GM20431 (cell line): ENCODE results near the gene DNAI4.
"Not testable (repeated sequence)": the region's sequence is repeated elsewhere in the genome, so short reads cannot be mapped to it uniquely, and the experiment has no call there.

Source experiments
- in situ Hi-C: fragments of 300-500 bp; cut with MseI, MboI; formaldehyde crosslinking; loops from one replicate; pipeline ENCODE4 v1.15.0; 2020; ENCODE audit warnings: low sequenced_read_pairs; ENCODE audit not compliant: unreplicated experiment

Gene DNAI4

DNA sequence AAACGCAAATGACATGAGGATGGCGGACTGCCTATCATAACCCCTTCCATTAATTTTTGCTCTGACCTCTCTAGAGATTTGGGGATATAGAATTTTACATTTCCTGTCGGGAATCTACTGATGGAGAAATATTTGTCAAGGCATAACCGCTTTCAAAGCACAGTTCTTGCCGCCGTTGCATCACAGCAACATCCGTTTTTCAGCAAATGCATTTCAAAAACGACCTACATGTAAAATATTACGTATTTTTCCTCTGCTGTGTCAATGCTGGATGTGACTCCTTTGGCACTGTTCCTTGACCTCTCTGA, 5.0 kb upstream of the DNAI4 start:
- in situ Hi-C loops = no loop called here

DNA sequence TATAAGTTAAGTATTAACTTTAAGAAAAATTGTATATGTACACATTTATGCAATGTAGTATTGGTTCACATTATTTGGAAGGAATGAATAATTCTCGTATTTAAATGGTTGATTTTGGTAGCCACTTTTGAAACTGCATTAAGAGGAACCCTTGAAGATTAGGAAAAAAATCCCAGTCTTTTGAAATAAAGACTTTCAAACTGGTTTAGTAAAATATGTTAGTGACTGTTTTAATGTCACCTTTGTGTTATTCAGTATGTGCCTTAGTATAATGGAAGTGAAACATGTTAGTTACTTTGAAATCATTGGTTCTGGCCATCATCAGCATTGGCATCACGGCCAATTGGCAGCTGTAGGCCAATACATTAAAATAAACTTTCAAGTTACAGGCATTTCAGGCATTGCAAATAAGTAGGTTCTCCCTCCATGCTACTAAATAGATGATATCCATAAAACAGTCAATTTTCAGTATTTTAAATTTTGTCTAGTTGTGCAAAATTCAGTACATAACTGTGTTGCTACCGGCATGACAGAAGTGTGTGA, 4.6 kb upstream of the DNAI4 start:
- in situ Hi-C loops = no loop called here

DNA sequence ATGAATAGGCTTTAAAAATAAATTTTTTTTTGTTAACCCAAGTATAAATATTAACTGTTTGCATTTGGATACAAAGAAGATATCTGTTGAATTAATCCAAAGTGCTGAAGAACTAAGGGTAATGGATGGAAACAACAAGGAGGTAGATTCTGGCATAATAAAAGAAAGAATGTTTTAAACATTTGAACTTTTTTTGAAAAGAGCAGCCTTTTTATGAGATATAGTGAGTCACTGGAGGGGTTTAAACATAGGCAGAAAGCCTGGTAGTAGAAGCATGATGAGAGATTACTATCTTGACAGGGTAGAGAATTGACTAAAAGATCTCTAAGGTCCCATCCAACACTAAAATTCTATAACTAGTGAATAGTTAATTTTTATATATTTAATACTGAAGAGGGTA, 2.9 kb upstream of the DNAI4 start:
- in situ Hi-C loops = no loop called here

DNA sequence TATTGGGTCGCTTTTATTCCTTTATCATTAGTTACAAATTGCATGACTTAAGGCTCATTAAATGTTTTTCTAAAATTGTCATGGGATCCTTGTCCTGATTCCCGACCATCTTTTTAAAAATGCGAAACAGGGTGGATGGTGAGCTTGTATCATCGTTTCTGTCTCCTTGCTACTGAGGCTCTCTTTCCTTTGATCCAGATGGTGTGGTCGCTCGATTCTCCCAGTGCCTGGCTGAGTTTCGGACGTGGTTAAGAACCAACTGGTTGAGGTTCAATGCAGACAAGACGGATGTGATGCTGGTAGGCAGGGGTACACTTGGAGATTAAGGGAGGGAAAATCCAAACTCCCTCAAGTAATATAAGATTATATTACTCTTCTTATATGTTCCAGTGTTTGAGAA, 1.3 kb upstream of the DNAI4 start:
- in situ Hi-C loops = no loop called here

DNA sequence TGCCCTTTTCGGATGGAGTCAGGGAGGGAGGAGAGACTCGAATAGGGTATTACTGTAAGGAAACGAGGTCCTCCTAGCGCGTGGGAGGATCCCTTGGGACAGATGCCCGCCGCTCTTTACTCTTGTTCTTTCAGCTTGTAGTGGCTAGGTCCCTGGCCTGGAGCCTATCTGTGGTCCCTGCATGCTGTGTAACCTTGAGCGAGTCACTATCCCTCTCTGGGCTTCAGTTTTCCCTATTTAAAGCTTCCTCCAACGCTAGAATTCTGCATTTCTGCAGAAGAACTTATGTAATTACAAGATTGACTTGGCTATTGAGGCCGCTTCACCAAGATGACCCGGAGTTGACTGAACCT, 878 bp upstream of the DNAI4 start:
- in situ Hi-C loops = no loop called here

DNA sequence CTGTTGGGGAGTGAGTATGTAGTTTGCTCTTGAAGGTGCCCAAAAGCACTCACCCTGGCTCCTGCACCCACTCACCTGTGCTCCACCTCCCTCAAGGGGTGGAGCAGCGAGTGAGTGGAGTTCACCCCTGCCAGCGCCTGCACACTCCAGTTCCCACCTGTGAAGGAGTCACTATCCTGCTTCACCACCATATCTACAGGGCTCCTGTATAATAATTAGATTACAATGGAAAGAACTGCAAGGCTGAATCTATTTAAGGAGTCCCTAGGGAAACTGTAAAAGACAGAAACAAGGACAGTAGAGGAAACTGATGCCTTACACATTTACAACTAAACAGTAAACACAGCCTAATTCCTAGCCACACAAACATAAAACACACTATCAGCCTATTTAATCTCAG, 4.1 kb downstream of the DNAI4 start:
- in situ Hi-C loops = no loop called here

DNA sequence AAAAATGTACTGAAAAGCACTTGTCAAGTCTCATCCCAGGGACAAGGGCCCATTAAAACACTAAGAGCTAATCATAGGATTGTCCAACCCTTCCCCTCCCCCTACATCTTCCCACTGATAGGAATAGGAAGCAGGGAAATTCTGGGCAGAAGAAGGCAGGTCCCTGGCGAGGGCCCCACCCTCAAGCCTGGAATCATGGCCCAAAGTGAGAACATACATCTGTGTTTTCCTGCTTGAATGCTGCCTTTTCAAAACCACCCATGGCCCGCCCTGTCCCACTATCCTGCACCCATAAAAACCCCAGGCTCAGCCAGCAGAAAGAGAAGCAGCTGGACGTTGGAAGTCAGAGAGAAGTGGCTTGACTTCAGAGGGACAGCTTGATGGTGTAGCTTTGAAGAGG, 4.8 kb downstream of the DNAI4 start:
- in situ Hi-C loops = no loop called here

DNA sequence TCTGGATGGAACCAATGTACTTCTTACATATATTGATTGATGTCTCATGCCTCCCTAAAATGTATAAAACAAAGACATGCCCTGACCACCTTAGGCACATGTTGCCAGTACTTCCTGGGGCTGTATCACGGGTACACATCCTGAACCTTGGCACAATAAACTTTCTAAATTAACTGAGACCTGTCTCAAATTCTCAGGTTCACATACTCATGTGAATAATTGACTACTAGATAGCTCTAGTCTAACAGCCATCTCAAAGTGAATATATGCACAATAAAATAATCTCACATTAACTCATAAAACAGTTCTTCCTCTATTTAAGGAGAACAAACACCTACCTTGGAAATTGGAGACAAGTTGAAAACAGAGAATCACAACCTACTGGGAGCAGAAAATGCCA, 5.6 kb downstream of the DNAI4 start:
- in situ Hi-C loops = no loop called here

DNA sequence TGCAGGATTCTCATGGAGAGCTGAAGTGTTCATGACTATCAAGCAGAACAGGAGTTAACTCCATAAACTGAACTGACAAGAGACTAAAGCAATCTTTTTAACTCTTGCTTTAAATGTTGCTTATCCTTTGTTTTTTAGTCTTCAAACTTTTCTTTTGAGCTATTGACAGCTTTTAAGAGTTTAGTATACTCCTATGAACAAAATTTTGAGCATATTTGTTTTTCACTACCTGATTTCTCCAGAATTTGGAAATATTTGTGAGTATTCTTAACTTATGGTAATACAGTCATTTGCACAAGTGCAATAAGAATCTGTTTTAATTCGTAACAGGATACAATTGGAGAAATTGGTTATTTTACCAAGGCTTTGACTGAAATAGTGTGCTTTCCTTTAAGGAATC, 7.2 kb downstream of the DNAI4 start:
- in situ Hi-C loops = no loop called here

DNA sequence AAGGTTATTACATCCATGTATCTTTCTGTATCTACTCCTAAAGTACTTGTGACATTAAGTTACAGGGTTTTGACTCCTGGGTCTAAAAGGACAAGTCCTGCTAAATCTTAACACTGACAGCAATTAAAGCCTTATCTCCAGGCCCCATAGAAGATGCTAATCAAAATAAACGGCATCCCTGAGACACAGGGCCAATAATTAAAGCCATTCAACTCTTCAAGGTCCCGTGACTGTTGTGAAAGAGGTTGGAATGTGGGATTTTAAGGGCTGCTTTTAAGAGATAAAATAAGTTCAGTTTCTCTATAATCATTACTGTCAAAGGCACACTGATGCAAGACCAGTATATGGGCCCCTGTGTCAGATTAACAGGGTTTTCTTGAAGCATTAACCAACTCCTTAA, 8.3 kb downstream of the DNAI4 start:
- in situ Hi-C loops = no loop called here

DNA sequence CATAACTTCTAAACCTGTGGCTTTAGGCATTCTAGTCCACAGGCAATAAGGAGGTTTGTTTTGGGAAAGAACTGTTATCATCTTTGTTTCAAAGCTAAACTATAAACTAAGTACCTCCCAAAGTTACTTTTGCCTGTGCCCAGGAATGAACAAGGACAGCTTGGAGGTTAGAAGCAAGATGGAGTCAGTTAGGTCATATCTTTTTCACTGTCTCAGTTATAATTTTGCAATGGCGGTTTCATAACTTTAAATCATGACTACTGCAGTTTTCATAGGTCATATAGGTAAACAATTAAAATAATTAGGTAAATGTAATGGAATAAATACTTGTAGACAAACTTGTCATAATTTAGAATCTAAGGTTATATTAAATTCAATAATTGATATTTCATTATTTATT, 9.5 kb downstream of the DNAI4 start:
- in situ Hi-C loops = not testable (repeated sequence)

DNA sequence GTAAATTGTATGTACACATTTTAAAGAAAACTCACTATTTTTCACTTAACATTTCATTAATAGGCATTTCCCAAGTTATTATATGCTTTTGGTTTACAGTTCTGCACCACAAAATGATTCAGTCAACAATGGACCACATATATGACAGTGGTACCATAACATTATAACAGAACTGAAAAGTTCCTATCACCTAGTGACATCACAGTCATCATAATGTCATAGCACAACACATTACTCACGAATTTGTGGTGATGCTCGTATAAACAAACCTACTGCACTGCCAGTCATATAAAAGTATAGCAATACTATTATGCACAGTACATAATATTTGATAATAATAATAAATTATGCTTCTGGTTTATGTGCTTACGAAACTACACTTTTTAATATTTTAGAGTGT, 30.9 kb downstream of the DNAI4 start:
- in situ Hi-C loops = no loop called here

DNA sequence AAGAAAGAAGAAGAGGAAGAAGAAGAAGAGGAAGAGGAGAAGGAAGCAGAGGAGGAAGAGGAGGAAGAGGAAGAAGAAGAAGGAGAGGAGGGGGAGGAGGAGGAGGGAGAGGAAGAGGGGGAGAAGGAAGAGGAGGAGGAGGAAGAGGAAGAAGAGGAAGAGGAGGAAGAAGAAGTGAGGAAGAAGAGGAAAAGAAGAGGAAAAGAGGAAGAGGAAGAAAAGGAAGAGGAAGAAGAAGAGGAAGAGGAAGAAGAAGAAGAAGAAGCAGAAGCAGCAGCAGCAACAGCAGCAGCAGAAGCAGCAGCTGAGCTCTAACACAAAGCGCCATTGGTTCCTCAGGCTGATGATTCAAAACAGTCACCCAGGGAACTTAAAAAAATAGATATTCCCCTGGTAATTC, 34.0 kb downstream of the DNAI4 start:
- in situ Hi-C loops = no loop called here

DNA sequence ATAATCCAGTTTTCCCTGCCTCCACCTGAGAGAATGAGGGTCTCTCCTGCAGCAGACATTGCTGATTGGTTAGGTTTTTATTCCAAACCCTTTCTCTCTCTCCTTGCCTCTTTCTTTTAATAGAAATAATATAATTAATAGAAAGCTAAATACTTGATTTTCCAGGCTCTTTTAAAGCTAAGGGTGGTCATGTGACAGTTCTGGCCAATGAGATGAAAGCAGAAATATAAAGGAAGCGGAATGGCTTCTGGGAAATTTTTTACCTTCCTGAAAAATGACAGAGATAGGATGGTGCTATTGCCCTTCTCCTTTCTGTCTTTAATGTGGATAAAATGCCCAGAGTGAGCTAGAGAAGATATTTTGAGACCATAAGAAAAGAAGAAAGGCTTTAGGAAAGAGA, 35.6 kb downstream of the DNAI4 start:
- in situ Hi-C loops = no loop called here

DNA sequence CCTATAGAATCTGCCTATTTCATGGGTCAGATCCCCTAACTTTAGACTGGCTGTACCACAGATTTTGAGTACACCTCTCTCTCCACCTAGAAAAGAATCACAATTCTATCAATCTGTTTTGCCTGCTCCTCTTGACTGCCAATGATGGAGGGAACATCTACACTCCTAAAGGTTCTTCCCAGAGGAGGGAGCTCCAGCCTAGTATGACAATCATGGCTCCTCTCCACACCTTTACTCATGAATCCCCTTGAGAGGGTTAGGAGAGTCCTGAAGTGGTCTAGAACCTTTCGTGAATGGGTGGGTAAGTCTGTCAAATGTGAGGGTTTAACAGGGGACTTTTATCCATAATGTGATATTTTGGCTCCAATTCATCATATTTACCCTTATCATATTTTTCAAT, 48.0 kb downstream of the DNAI4 start:
- in situ Hi-C loops = no loop called here

DNA sequence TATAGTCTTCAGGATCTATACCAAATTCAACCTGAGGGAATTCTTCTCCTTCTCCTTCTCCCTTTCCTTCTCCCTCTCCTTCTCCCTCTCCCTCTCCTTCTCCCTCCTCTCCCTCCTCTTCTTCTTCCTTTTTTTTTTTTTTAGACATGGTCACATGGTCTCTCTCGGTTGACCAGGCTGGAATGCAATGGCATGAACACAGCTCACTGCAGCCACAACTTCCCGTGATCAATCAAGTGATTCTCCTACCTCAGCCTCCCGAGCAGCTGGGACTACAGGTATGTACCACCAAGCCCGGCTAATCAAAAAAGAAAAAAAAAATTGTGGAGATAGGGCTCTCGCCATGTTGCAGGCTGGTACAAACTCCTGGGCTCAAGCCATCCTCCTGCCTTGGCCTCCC, 51.5 kb downstream of the DNAI4 start:
- in situ Hi-C loops = no loop called here

DNA sequence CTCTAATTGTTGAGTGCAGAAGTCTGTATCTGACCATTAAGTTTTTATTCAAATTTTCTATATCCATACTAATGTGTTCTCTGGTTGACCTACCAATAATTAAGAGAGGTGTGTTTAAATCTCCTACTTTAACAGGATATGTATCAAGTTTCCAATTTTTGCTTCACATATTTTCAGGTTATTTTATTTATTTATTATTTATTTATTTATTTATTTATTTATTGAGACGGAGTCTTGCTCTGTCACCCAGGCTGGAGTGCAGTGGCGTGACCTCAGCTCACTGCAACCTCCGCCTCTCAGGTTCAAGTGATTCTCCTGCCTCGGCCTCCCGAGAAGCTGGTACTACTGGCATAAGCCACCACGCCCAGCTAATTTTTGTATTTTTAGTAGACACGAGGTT, 52.6 kb downstream of the DNAI4 start:
- in situ Hi-C loops = not testable (repeated sequence)

DNA sequence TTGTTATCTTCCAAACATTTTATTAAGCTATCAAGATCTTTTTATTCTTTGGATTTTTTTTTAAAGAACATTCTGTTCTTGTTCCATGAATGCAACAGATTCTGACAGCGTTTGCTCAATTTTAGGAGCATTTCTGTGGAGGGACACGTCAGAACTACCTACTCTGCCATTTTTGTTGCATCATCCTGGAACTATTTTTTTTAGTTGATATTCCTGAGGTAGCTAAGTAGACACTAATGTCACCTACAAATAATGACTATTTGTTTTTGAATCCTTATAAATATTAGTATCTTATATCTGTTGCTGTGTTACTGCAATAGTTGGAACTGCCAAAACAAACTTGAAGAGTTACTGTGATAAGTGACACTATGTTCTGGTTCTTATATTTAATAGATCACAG, 57.2 kb downstream of the DNAI4 start:
- in situ Hi-C loops = no loop called here

DNA sequence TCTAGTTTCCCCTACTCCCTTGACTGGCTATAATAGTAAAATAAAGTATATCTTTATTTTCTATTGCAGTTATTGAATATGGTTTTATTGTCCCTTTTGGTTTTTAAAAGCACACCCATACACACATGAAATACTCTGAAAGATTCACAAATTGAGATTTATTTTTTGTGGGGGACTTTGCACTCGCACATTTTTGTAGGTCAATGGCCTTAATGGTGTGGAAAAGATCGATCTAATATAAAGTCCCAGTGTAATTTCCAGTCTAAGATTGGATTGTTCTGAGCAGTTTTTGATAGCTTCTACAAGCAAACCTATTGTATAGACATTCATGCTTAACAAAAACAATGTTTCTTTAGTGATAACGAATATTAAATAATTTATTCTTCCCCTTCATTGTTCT, 64.1 kb downstream of the DNAI4 start:
- in situ Hi-C loops = no loop called here

DNA sequence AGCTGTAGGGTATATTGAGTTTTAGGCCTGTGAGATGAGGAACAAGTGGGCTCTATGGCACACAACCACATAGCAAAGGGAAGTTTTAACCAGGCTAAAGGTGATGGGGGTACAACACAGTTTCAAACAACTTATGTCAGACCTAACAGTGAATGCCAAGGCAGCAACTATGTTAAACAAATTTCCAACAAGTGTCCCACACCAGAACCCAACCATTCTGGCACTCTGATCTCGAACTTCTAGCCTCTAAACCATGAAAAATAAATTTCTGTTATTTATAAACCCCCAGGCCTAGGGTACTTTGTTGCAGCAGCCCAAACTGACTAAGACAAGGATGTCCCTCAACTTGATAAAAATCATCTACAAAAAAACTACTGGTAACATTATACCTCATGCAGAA, 71.3 kb downstream of the DNAI4 start:
- in situ Hi-C loops = no loop called here

DNA sequence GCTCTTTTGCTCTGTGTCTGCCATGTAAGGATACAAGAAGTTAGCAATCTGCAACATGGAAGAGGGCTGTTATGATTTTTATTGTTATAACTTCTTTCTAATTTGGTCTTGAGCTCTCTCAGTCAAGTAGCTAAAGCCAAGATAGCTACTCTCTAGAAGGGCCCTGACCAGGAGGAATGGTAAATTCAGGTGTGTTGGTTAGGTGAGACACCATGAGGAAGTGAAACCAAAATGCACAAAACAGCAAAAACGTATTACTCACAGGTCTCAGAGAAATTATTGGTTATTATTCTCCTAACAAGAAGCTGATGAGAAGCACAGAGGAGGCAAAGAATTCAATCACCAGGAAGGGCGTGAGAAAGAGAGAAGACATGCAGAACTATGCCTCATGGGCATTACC, 71.8 kb downstream of the DNAI4 start:
- in situ Hi-C loops = no loop called here

DNA sequence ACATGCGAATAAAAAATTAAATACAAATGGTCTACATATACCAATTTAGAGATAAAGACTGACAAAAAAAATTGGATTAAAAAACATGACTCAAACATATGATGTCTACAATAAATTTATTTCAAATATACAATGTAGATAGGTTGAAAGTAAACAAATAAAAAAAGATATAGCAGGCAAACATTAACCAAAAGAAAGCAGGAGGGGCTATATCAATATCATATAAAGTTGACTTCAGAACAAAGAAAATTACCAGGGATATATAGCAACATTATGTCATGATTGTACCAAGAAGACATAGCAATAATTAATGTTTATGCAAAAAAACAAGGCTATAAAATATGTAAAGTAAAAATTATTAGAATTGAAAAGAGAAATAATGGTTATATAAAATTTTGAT, 73.7 kb downstream of the DNAI4 start:
- in situ Hi-C loops = no loop called here

DNA sequence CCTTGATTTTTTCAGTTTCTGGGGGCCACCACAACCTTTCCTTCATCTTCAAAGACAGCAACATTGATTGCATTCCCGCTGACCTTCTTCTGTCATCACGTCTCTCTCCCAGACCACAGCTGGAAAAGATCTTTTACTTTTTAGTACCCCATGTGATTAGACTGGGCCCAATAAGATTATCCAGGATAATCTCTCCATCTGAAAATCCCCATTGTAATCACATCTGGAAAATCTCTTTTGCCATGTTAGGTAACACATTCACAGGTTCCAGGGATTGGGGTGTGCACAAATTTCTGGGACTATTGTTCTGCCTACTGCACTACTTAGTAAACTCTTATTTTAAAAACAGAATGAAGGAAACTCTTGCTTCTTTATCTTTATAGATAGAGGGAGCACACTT, 76.5 kb downstream of the DNAI4 start:
- in situ Hi-C loops = no loop called here
